Measurements from ENCODE around the gene IL11. TPM values are rescaled to one million over a fixed set of nuclear protein-coding genes. Genes with fewer than 3 reads are reported as not detected.

The IL11 gene
- total and polyA plus RNA-seq, 2 donors (not counting 1 experiment from before 2014, with no cell fraction given) = 0.66 to 1.2 TPM

GRCh38 chr19:55321466-55322137 is 48.7 kb downstream of the IL11 start:
- no peak overlapping the region for H2AFZ ChIP-seq (ENCODE audit: low read length)
- no peaks in the 10 kb centered on the region for H3K4me1 ChIP-seq (ENCODE audit: control insufficient read depth, extremely low read depth, insufficient read depth, low read length)
- H3K27ac ChIP-seq (ENCODE audit: insufficient read depth, low read length) = no peak overlapping the region
- no peak overlapping the region for H3K4me3 ChIP-seq (replicated peaks in 1 of 4; ENCODE audit: control extremely low read depth in 1 of 4, insufficient read depth in 1 of 4, low read depth in 3 of 4, low read length in 4 of 4)
- H3K79me2 ChIP-seq (ENCODE audit: control insufficient read depth, insufficient read depth, low read length) = no peaks in the 10 kb centered on the region
- no peaks in the 10 kb centered on the region for H4K20me1 ChIP-seq (ENCODE audit: control insufficient read depth, extremely low read depth, insufficient read depth, low read length)
- no peaks in the 10 kb centered on the region for H3K36me3 ChIP-seq (ENCODE audit: control insufficient read depth, insufficient read depth, low read length)
- peaks cover 5% of the 10 kb centered on the region for H3K27me3 ChIP-seq (ENCODE audit: control insufficient read depth, insufficient read depth, low read length)
- DNase-seq (ENCODE audit: low read depth in 2 of 2) = no peak
- H3K9ac ChIP-seq (ENCODE audit: insufficient read depth, low read length) = no peak overlapping the region
- no peak overlapping the region for H3K4me2 ChIP-seq (ENCODE audit: extremely low read depth, insufficient read depth, low read length)
- TF ChIP-seq EZH2 (IDR thresholded peaks at IDR 0.05; ENCODE audit: low read length, missing control alignments) (no peak), CTCF (conservative IDR thresholded peaks at IDR 0.05 in 1 of 2, IDR thresholded peaks at IDR 0.05 in 1 of 2; ENCODE audit: low read depth in 1 of 2, low read length in 2 of 2) (no peak)
- H3K9me3 ChIP-seq (ENCODE audit: control insufficient read depth, insufficient read depth, low read depth, low read length) = no peaks in the 10 kb centered on the region

- Histone ChIP-seq H3K36me3 (ENCODE audit: control insufficient read depth, insufficient read depth, low read length) (no peaks in the 10 kb centered on the region), H3K79me2 (ENCODE audit: control insufficient read depth, insufficient read depth, low read length) (no peaks in the 10 kb centered on the region), H3K9ac (ENCODE audit: insufficient read depth, low read length) (no peak overlapping the region), H3K4me3 (replicated peaks in 1 of 4; ENCODE audit: control extremely low read depth in 1 of 4, insufficient read depth in 1 of 4, low read depth in 3 of 4, low read length in 4 of 4) (no peak overlapping the region), H3K9me3 (ENCODE audit: control insufficient read depth, insufficient read depth, low read depth, low read length) (no peaks in the 10 kb centered on the region), H3K4me2 (ENCODE audit: extremely low read depth, insufficient read depth, low read length) (no peak overlapping the region), H4K20me1 (ENCODE audit: control insufficient read depth, extremely low read depth, insufficient read depth, low read length) (no peaks in the 10 kb centered on the region), H2AFZ (ENCODE audit: low read length) (no peak overlapping the region), H3K27ac (ENCODE audit: insufficient read depth, low read length) (no peak overlapping the region), H3K27me3 (ENCODE audit: control insufficient read depth, insufficient read depth, low read length) (peaks cover 5% of the 10 kb centered on the region), H3K4me1 (ENCODE audit: control insufficient read depth, extremely low read depth, insufficient read depth, low read length) (no peaks in the 10 kb centered on the region)
- no peak for DNase-seq (ENCODE audit: low read depth in 2 of 2)
- TF ChIP-seq CTCF (conservative IDR thresholded peaks at IDR 0.05 in 1 of 2, IDR thresholded peaks at IDR 0.05 in 1 of 2; ENCODE audit: low read depth in 1 of 2, low read length in 2 of 2) (no peak), EZH2 (IDR thresholded peaks at IDR 0.05; ENCODE audit: low read length, missing control alignments) (no peak)
Observed at GRCh38 chr19:55320844-55321419, 49.3 kb downstream of the IL11 start.

- H3K36me3 ChIP-seq (ENCODE audit: control insufficient read depth, insufficient read depth, low read length) = no peaks in the 10 kb centered on the region
- no peak overlapping the region for H3K4me3 ChIP-seq (replicated peaks in 1 of 4; ENCODE audit: control extremely low read depth in 1 of 4, insufficient read depth in 1 of 4, low read depth in 3 of 4, low read length in 4 of 4)
- H3K4me1 ChIP-seq (ENCODE audit: control insufficient read depth, extremely low read depth, insufficient read depth, low read length) = no peaks in the 10 kb centered on the region
- no peaks in the 10 kb centered on the region for H4K20me1 ChIP-seq (ENCODE audit: control insufficient read depth, extremely low read depth, insufficient read depth, low read length)
- H3K79me2 ChIP-seq (ENCODE audit: control insufficient read depth, insufficient read depth, low read length) = no peaks in the 10 kb centered on the region
- H3K9ac ChIP-seq (ENCODE audit: insufficient read depth, low read length) = no peak overlapping the region
- H3K4me2 ChIP-seq (ENCODE audit: extremely low read depth, insufficient read depth, low read length) = no peak overlapping the region
- peaks cover 5% of the 10 kb centered on the region for H3K27me3 ChIP-seq (ENCODE audit: control insufficient read depth, insufficient read depth, low read length)
- no peaks in the 10 kb centered on the region for H3K9me3 ChIP-seq (ENCODE audit: control insufficient read depth, insufficient read depth, low read depth, low read length)
- no peak overlapping the region for H3K27ac ChIP-seq (ENCODE audit: insufficient read depth, low read length)
- peak; percentile 30 to 35 for DNase-seq (ENCODE audit: low read depth in 2 of 2)
- TF ChIP-seq EZH2 (IDR thresholded peaks at IDR 0.05; ENCODE audit: low read length, missing control alignments) (no peak), CTCF (conservative IDR thresholded peaks at IDR 0.05 in 1 of 2, IDR thresholded peaks at IDR 0.05 in 1 of 2; ENCODE audit: low read depth in 1 of 2, low read length in 2 of 2) (no peak)
- no peak overlapping the region for H2AFZ ChIP-seq (ENCODE audit: low read length)
Observed at GRCh38 chr19:55319785-55320184, 50.5 kb downstream of the IL11 start.

Data from fibroblast of lung (primary cell).